H9 (cell line): ENCODE measurements around the gene CFAP161. TPM values are rescaled to one million over a fixed set of nuclear protein-coding genes. Genes with fewer than 3 reads are reported as not detected.

Experiments used
- DNase-seq: peaks from one replicate; pipeline ENCODE4 v3.0.0-alpha.2; 2017
- H2AFZ ChIP-seq: one replicate; pipeline ENCODE4 v1.6.1; 2013; ENCODE audit warnings: mild to moderate bottlenecking, low read length, control low read depth, moderate library complexity
- H2AK5ac ChIP-seq: 2 replicates; pipeline ENCODE4 v1.6.1; 2013; ENCODE audit warnings: low read length, control low read depth, mixed read lengths; ENCODE audit not compliant: insufficient read length
- H2BK120ac ChIP-seq: one replicate; pipeline ENCODE4 v1.6.1; 2013; ENCODE audit warnings: low read depth, mild to moderate bottlenecking, low read length, control low read depth, inconsistent platforms; ENCODE audit not compliant: poor library complexity, severe bottlenecking
- H2BK12ac ChIP-seq: 2 replicates; pipeline ENCODE4 v1.6.1; 2013; ENCODE audit warnings: low read length, control low read depth, mixed read lengths, low read depth; ENCODE audit not compliant: insufficient read length
- H2BK15ac ChIP-seq: 2 replicates; pipeline ENCODE4 v1.6.1; 2013; ENCODE audit warnings: low read depth, low read length, control low read depth
- H2BK20ac ChIP-seq: one replicate; pipeline ENCODE4 v1.6.1; 2013; ENCODE audit warnings: low read depth, mild to moderate bottlenecking, low read length, control low read depth, inconsistent platforms; ENCODE audit not compliant: poor library complexity, severe bottlenecking
- H2BK5ac ChIP-seq: 2 replicates; pipeline ENCODE4 v1.6.1; 2013; ENCODE audit warnings: low read length, control low read depth, mixed read lengths; ENCODE audit not compliant: insufficient read length
- H3K14ac ChIP-seq: 2 replicates; pipeline ENCODE4 v1.6.1; 2013; ENCODE audit warnings: low read length, control low read depth; ENCODE audit not compliant: insufficient read depth
- H3K18ac ChIP-seq: 2 replicates; pipeline ENCODE4 v1.6.1; 2013; ENCODE audit warnings: low read depth, mild to moderate bottlenecking, mixed read lengths, low read length, control low read depth; ENCODE audit not compliant: insufficient read length
- H3K23ac ChIP-seq: 2 replicates; pipeline ENCODE4 v1.6.1; 2013; ENCODE audit warnings: low read length, control low read depth, mixed read lengths, low read depth; ENCODE audit not compliant: insufficient read length
- H3K23me2 ChIP-seq: 2 replicates; pipeline ENCODE4 v1.6.1; 2013; ENCODE audit warnings: low read depth, mild to moderate bottlenecking, mixed read lengths, low read length, control low read depth; ENCODE audit not compliant: insufficient read length, poor library complexity, severe bottlenecking
- H3K27ac ChIP-seq: 2 replicates; pipeline ENCODE4 v1.5.1; 2013; ENCODE audit warnings: low read length, control low read depth, mixed read lengths, low read depth; ENCODE audit not compliant: insufficient read length
- H3K27me3 ChIP-seq: 2 replicates; pipeline ENCODE4 v1.6.1; 2013; ENCODE audit warnings: low read length, control low read depth, inconsistent platforms; ENCODE audit not compliant: insufficient read depth
- H3K4ac ChIP-seq: 2 replicates; pipeline ENCODE4 v1.6.1; 2013; ENCODE audit warnings: low read depth, mild to moderate bottlenecking, control low read depth, inconsistent platforms, low read length, moderate library complexity
- H3K4me1 ChIP-seq: 2 replicates; pipeline ENCODE4 v1.6.1; 2013; ENCODE audit warnings: low read length, control low read depth, inconsistent platforms; ENCODE audit not compliant: insufficient read depth
- H3K4me2 ChIP-seq: 2 replicates; pipeline ENCODE4 v1.6.1; 2013; ENCODE audit warnings: low read length, control low read depth, mixed read lengths; ENCODE audit not compliant: insufficient read length, insufficient read depth
- H3K56ac ChIP-seq: 2 replicates; pipeline ENCODE4 v1.6.1; 2013; ENCODE audit warnings: low read depth, mild to moderate bottlenecking, mixed read lengths, low read length, control low read depth; ENCODE audit not compliant: insufficient read length
- H3K79me1 ChIP-seq: 2 replicates; pipeline ENCODE4 v1.6.1; 2013; ENCODE audit warnings: low read depth, mild to moderate bottlenecking, moderate library complexity, low read length, control low read depth, inconsistent platforms; ENCODE audit not compliant: insufficient read depth, poor library complexity, severe bottlenecking
- H3K79me2 ChIP-seq: 2 replicates; pipeline ENCODE4 v1.6.1; 2013; ENCODE audit warnings: low read length, control low read depth, inconsistent platforms; ENCODE audit not compliant: insufficient read depth
- H3K9ac ChIP-seq: 2 replicates; pipeline ENCODE4 v1.6.1; 2013; ENCODE audit warnings: low read length, control low read depth, mixed read lengths; ENCODE audit not compliant: insufficient read length; ENCODE audit errors: extremely low read depth
- H3K9me3 ChIP-seq: one replicate; pipeline ENCODE4 v1.6.1; 2013; ENCODE audit warnings: low read depth, low read length, inconsistent platforms; ENCODE audit not compliant: control insufficient read depth
- H3T11ph ChIP-seq: one replicate; pipeline ENCODE4 v1.6.1; 2013; ENCODE audit warnings: mild to moderate bottlenecking, low read length, control low read depth, inconsistent platforms
- H4K20me1 ChIP-seq: one replicate; pipeline ENCODE4 v1.6.1; 2013; ENCODE audit not compliant: control insufficient read depth, insufficient read length, insufficient read depth
- H4K5ac ChIP-seq: 2 replicates; pipeline ENCODE4 v1.6.1; 2013; ENCODE audit warnings: low read depth, mild to moderate bottlenecking, mixed read lengths, low read length, control low read depth; ENCODE audit not compliant: insufficient read length
- H4K8ac ChIP-seq: replicated peaks from 2 replicates; pipeline ENCODE4 v1.6.1; 2013; ENCODE audit warnings: low read length, control low read depth, mixed read lengths, low read depth; ENCODE audit not compliant: insufficient read length
- H4K91ac ChIP-seq: 2 replicates; pipeline ENCODE4 v1.6.1; 2013; ENCODE audit warnings: low read depth, mild to moderate bottlenecking, moderate library complexity, mixed read lengths, low read length, control low read depth; ENCODE audit not compliant: insufficient read length
- H3K27ac Mint-ChIP-seq, 3 experiments: 2 replicates in 2 of 3; 3 replicates in 1 of 3; pipeline ENCODE4 v1.8.0; 2020 to 2021; ENCODE audit warnings: mixed read lengths in 3 of 3, mild to moderate bottlenecking in 1 of 3, moderate library complexity in 1 of 3
- H3K27me3 Mint-ChIP-seq: 2 replicates; pipeline ENCODE4 v1.8.0; 2021; ENCODE audit warnings: low read depth, mild to moderate bottlenecking, moderate library complexity, mixed read lengths
- H3K36me3 Mint-ChIP-seq, 3 experiments: 2 replicates in 2 of 3; 3 replicates in 1 of 3; pipeline ENCODE4 v1.8.0; 2020 to 2021; ENCODE audit warnings: low read depth in 3 of 3, mixed read lengths in 3 of 3; ENCODE audit not compliant: insufficient read depth in 1 of 3
- H3K4me1 Mint-ChIP-seq, 2 experiments: 2 replicates each; pipeline ENCODE4 v1.8.0; 2020; ENCODE audit warnings: mixed read lengths in 2 of 2
- H3K4me3 Mint-ChIP-seq, 2 experiments: 2 replicates in 1 of 2; 3 replicates in 1 of 2; pipeline ENCODE4 v1.8.0; 2020 to 2021; ENCODE audit warnings: mild to moderate bottlenecking in 2 of 2, mixed read lengths in 2 of 2, moderate library complexity in 1 of 2
- H3K9me3 Mint-ChIP-seq, 2 experiments: 2 replicates in 1 of 2; 3 replicates in 1 of 2; pipeline ENCODE4 v1.8.0; 2020; ENCODE audit warnings: mild to moderate bottlenecking in 2 of 2, mixed read lengths in 2 of 2, moderate library complexity in 1 of 2
- WGBS: extraction: QIAGEN DNeasy Blood & Tissue Kit; methylation state at CpG from one replicate; pipeline ENCODE4 v1.1.7; 2013; ENCODE audit warnings: missing lambda C conversion rate, low lambda C conversion rate, mixed read lengths; ENCODE audit not compliant: insufficient read length; ENCODE audit errors: extremely low coverage; 5-methylcytosine and 5-hydroxymethylcytosine counted together
- total RNA-seq: library from RNA; stranded (reverse); gene quantifications from 2 replicates; pipeline ENCODE4 v1.2.1, GENCODE V29; 2021
- TF ChIP-seq, protein P1 (sequence below): fragments of 200-600 bp; sonication (generic); conservative IDR thresholded peaks from 3 replicates; pipeline ENCODE4 v1.8.0; 2021; ENCODE audit warnings: antibody characterized with exemption, mild to moderate bottlenecking

The CFAP161 gene
- total RNA-seq, 1 experiment from 2014 or later: 0.24 TPM

DNA sequence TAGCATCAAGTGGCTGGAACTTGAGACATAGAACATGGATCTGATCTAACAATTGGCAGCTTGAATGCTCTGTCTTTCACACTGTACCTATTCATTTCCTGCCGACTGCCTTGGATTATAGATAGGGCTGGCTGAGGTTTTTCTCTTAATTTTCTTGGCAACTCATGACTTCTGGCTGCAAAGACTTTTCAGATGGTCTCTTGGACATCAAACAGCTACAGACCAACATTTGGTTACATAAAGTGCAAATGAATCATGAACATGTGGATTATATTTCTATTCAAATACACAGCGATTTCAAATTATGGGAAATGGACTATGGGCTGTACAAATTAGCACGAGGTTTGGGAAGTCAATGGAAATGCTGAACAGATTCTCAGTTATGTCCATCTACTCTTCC is 36.4 kb downstream of the CFAP161 start:
- H3K9ac ChIP-seq: no peak overlapping the region
- TF ChIP-seq, protein P1, sequence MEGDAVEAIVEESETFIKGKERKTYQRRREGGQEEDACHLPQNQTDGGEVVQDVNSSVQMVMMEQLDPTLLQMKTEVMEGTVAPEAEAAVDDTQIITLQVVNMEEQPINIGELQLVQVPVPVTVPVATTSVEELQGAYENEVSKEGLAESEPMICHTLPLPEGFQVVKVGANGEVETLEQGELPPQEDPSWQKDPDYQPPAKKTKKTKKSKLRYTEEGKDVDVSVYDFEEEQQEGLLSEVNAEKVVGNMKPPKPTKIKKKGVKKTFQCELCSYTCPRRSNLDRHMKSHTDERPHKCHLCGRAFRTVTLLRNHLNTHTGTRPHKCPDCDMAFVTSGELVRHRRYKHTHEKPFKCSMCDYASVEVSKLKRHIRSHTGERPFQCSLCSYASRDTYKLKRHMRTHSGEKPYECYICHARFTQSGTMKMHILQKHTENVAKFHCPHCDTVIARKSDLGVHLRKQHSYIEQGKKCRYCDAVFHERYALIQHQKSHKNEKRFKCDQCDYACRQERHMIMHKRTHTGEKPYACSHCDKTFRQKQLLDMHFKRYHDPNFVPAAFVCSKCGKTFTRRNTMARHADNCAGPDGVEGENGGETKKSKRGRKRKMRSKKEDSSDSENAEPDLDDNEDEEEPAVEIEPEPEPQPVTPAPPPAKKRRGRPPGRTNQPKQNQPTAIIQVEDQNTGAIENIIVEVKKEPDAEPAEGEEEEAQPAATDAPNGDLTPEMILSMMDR: no peak
- no peak overlapping the region for H2AK5ac ChIP-seq
- no peak overlapping the region for H3T11ph ChIP-seq
- no peaks in the 10 kb centered on the region for H3K79me2 ChIP-seq
- H3K4ac ChIP-seq: no peak overlapping the region
- H4K8ac ChIP-seq: no peak overlapping the region
- no peaks in the 10 kb centered on the region for H3K4me1 ChIP-seq
- H2BK5ac ChIP-seq: no peak overlapping the region
- H3K18ac ChIP-seq: no peak overlapping the region
- H3K9me3 ChIP-seq: no peaks in the 10 kb centered on the region
- H3K27ac ChIP-seq: no peak overlapping the region
- H3K9me3 Mint-ChIP-seq: no peaks in the 10 kb centered on the region
- H2BK12ac ChIP-seq: no peak overlapping the region
- H3K4me1 Mint-ChIP-seq: no peaks in the 10 kb centered on the region
- no peaks in the 10 kb centered on the region for H3K36me3 Mint-ChIP-seq
- H3K79me1 ChIP-seq: no peaks in the 10 kb centered on the region
- no peak overlapping the region for H4K91ac ChIP-seq
- H3K14ac ChIP-seq: no peak overlapping the region
- no peak overlapping the region for H3K23ac ChIP-seq
- H3K27me3 Mint-ChIP-seq: peaks cover 22% of the 10 kb centered on the region
- H2BK120ac ChIP-seq: no peak overlapping the region
- DNase-seq: no peak
- no peak overlapping the region for H3K56ac ChIP-seq
- no peaks in the 10 kb centered on the region for H3K27me3 ChIP-seq
- H2BK15ac ChIP-seq: no peak overlapping the region
- H4K20me1 ChIP-seq: peaks cover under 1% of the 10 kb centered on the region
- H2BK20ac ChIP-seq: no peak overlapping the region
- H3K27ac Mint-ChIP-seq: no peak overlapping the region
- H4K5ac ChIP-seq: no peak overlapping the region
- no peak overlapping the region for H2AFZ ChIP-seq
- no peak overlapping the region for H3K4me2 ChIP-seq
- H3K4me3 Mint-ChIP-seq: no peak overlapping the region
- no CpG with 5 or more reads among the region's 3 CpGs for WGBS
- no peaks in the 10 kb centered on the region for H3K23me2 ChIP-seq
